ENCODE results near the gene ARHGAP1. TPM values are rescaled to one million over a fixed set of nuclear protein-coding genes. Genes with fewer than 3 reads are reported as not detected.

The ARHGAP1 gene
- total RNA-seq, 1 experiment from 2014 or later, result 43.5 TPM

DNA sequence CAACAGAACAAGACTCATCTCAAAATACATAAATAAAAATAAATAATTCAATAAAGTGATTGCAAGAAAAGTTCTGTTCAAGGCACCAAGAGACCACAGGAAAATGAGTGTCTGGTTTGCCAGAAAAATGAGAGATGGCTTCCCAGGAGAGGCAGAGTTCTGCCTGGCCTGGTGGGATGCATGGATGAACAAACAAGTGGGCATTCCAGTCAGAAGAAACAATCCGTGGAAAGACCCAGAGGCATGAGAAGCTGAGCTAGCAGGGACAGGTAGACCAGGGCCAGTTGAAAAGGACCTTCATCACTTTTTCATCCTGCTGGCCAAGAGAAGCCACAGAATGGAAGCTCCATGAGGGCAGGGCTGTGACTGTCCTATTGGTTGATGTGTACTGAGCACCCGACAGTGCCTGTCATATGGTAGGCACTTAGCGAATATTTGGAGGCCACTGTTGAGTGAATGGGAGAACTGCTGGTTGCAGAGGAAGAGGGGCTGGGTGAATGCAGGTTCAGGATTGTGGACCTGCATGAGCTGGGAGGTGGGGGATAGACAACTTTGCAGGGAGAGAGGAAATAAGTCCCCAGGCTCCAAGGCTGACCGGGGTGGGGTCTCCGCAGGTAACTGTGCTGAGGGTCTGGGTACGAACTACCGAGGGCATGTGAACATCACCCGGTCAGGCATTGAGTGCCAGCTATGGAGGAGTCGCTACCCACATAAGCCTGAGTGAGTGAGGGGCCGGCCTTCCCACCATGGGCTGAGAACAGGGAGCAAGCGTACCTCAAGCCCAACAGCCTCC, 22.3 kb upstream of the ARHGAP1 start:
- intact Hi-C loops (cut with micrococcal nuclease; ENCODE audit: unreplicated experiment), result no loop called here
- H3K27ac ChIP-seq (ENCODE audit: low read length), result no peak overlapping the region
- in situ Hi-C loops (cut with HindIII; ENCODE audit: low pct_unique_long_range_greater_than_20kb, low sequenced_read_pairs), result no loop called here
- no peak overlapping the region for H3K4me3 ChIP-seq (ENCODE audit: low read depth in 2 of 2, low read length in 2 of 2)
- no peak for DNase-seq (ENCODE audit: low read depth, low spot score)
- no peak for TF ChIP-seq SIN3A (IDR thresholded peaks at IDR 0.05; ENCODE audit: borderline replicate concordance, insufficient read depth, low read depth, low read length)
- TF ChIP-seq, protein P1, sequence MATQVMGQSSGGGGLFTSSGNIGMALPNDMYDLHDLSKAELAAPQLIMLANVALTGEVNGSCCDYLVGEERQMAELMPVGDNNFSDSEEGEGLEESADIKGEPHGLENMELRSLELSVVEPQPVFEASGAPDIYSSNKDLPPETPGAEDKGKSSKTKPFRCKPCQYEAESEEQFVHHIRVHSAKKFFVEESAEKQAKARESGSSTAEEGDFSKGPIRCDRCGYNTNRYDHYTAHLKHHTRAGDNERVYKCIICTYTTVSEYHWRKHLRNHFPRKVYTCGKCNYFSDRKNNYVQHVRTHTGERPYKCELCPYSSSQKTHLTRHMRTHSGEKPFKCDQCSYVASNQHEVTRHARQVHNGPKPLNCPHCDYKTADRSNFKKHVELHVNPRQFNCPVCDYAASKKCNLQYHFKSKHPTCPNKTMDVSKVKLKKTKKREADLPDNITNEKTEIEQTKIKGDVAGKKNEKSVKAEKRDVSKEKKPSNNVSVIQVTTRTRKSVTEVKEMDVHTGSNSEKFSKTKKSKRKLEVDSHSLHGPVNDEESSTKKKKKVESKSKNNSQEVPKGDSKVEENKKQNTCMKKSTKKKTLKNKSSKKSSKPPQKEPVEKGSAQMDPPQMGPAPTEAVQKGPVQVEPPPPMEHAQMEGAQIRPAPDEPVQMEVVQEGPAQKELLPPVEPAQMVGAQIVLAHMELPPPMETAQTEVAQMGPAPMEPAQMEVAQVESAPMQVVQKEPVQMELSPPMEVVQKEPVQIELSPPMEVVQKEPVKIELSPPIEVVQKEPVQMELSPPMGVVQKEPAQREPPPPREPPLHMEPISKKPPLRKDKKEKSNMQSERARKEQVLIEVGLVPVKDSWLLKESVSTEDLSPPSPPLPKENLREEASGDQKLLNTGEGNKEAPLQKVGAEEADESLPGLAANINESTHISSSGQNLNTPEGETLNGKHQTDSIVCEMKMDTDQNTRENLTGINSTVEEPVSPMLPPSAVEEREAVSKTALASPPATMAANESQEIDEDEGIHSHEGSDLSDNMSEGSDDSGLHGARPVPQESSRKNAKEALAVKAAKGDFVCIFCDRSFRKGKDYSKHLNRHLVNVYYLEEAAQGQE (IDR thresholded peaks at IDR 0.05; ENCODE audit: insufficient read depth in 1 of 2, low read depth in 2 of 2, low read length in 1 of 2), result no peak
- TF ChIP-seq, protein P2, sequence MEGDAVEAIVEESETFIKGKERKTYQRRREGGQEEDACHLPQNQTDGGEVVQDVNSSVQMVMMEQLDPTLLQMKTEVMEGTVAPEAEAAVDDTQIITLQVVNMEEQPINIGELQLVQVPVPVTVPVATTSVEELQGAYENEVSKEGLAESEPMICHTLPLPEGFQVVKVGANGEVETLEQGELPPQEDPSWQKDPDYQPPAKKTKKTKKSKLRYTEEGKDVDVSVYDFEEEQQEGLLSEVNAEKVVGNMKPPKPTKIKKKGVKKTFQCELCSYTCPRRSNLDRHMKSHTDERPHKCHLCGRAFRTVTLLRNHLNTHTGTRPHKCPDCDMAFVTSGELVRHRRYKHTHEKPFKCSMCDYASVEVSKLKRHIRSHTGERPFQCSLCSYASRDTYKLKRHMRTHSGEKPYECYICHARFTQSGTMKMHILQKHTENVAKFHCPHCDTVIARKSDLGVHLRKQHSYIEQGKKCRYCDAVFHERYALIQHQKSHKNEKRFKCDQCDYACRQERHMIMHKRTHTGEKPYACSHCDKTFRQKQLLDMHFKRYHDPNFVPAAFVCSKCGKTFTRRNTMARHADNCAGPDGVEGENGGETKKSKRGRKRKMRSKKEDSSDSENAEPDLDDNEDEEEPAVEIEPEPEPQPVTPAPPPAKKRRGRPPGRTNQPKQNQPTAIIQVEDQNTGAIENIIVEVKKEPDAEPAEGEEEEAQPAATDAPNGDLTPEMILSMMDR (IDR thresholded peaks at IDR 0.05), result no peak
- TF ChIP-seq TCF7L2 (IDR thresholded peaks at IDR 0.05; ENCODE audit: low read depth, low read length), result no peak
- no peak for TF ChIP-seq POLR2AphosphoS5 (IDR thresholded peaks at IDR 0.05; ENCODE audit: low read depth, low read length)
- H3K36me3 ChIP-seq (ENCODE audit: control insufficient read depth, insufficient read depth, low read length), result no peaks in the 10 kb centered on the region
- ATAC-seq, result no peak
- no peaks in the 10 kb centered on the region for H3K27me3 ChIP-seq (ENCODE audit: control insufficient read depth, insufficient read depth, low read length)
- BruUV-seq (replicated peaks), result no TSS peak
- ChIA-PET POLR2A (no interaction called here), CTCF (no interaction called here)
- H3K9me3 ChIP-seq (ENCODE audit: control insufficient read depth, insufficient read depth, low read depth, low read length), result no peaks in the 10 kb centered on the region
- H3K4me1 ChIP-seq (ENCODE audit: control insufficient read depth, insufficient read depth, low read length), result peaks cover 12% of the 10 kb centered on the region

DNA sequence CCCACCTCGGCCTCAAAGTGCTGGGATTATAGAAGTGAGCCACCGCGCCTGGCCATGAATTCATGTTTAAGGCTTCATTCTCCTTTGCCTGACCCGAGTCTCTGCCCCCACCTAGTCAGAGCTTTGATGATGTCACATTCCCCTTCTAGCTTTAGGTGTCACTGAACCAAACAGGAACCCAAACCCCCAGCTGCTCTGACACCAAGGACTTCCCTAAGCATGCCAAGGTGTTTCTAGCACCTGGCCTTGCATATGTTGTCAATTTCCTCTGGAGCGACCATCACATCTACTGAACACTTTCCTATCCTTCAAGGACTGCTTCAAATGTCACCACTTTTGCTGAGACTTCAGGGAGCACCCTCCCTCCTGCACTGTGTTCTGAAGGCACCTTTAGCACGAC, 20.9 kb upstream of the ARHGAP1 start:
- ATAC-seq (no peak), DNase-seq (ENCODE audit: low read depth, low spot score) (no peak)
- no peaks in the 10 kb centered on the region for H3K9me3 ChIP-seq (ENCODE audit: control insufficient read depth, insufficient read depth, low read depth, low read length)
- CTCF ChIA-PET, result no interaction called here
- TF ChIP-seq SIN3A (IDR thresholded peaks at IDR 0.05; ENCODE audit: borderline replicate concordance, insufficient read depth, low read depth, low read length), result no peak
- TF ChIP-seq POLR2AphosphoS5 (IDR thresholded peaks at IDR 0.05; ENCODE audit: low read depth, low read length), result no peak
- no peak for TF ChIP-seq TCF7L2 (IDR thresholded peaks at IDR 0.05; ENCODE audit: low read depth, low read length)
- TF ChIP-seq, protein P2 (IDR thresholded peaks at IDR 0.05), result no peak
- TF ChIP-seq, protein P1 (IDR thresholded peaks at IDR 0.05; ENCODE audit: insufficient read depth in 1 of 2, low read depth in 2 of 2, low read length in 1 of 2), result no peak
- H3K4me3 ChIP-seq (ENCODE audit: low read depth in 2 of 2, low read length in 2 of 2), result no peak overlapping the region
- no peak overlapping the region for H3K27ac ChIP-seq (ENCODE audit: low read length)
- intact Hi-C loops (cut with micrococcal nuclease; ENCODE audit: unreplicated experiment), result no loop called here
- H3K27me3 ChIP-seq (ENCODE audit: control insufficient read depth, insufficient read depth, low read length), result no peaks in the 10 kb centered on the region
- in situ Hi-C loops (cut with HindIII; ENCODE audit: low pct_unique_long_range_greater_than_20kb, low sequenced_read_pairs), result no loop called here
- no TSS peak for BruUV-seq (replicated peaks)
- POLR2A ChIA-PET, result no interaction called here
- peaks cover 14% of the 10 kb centered on the region for H3K4me1 ChIP-seq (ENCODE audit: control insufficient read depth, insufficient read depth, low read length)
- no peaks in the 10 kb centered on the region for H3K36me3 ChIP-seq (ENCODE audit: control insufficient read depth, insufficient read depth, low read length)

Measured in Panc1 (cell line).